IPS-11a (cell line): ENCODE data around the gene PLOD2.

Source experiments
- H3K4me3 ChIP-seq: one replicate; pipeline ENCODE4 v1.5.1; 2013; ENCODE audit warnings: low read depth, low read length, control low read depth

Gene PLOD2

DNA sequence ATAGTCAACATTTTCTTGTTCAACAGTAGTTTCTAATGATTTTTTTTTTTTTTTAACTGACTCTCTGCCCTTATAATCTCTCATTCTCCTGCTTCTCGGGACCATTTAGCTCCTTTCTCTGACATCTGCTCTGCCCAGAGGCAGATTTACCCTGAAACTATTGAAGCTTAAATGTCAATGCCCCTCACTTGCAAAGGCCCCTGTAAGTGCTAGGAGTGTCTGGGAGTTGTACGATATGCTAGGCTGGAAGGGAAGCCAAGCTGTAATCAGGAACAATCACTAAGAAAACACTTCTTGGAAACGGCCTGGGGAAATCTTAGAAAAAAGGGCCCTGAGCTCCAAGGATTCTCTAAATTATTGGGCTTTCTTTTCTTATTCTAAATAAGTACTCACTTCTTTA, 5.8 kb upstream of the PLOD2 start:
- H3K4me3 ChIP-seq = no peak overlapping the region

- H3K4me3 ChIP-seq = no peak overlapping the region
These were observed 5.4 kb upstream of the PLOD2 start for GRCh38 chr3:146166415-146166821.

- H3K4me3 ChIP-seq = no peak overlapping the region
These were observed 4.9 kb upstream of the PLOD2 start for GRCh38 chr3:146165877-146166276.

DNA sequence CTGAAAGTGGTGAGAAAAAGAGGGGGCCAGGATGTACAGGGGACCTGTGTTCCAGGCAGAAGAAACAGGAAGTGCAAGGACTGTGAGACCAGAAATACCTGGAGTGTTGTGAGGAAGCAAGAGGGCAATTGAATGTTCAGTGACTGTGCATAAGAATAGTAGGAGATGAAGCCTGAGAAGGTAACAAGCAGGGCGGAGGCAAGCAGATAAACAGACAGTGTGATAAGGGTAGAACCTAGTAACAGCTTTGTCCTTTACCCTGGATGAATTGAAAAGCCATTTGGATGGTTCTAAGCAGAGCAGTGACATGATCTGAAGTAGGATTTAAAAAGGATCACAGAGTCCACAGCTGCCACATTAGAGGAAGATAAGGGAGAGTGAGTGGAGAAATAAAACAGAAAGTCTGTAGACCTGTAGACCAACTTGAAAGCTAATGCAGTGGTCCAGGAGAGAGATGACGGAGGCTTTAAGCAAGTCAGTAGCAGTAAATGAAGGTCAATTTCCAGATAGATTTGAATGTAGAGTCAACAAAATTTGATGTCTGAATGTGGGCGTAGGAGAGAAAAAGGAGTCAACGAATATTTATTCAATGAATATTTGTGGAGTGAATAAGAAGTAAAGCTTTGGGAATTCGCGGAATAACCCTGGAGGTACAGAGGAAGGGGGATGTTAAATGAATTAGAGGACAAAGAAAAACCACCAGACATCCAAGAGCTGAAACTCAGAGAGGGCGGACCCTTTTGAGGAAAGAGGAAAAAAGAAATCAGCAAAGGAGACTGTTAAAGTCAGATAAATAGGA, 4.2 kb upstream of the PLOD2 start:
- no peak overlapping the region for H3K4me3 ChIP-seq

- H3K4me3 ChIP-seq = no peak overlapping the region
These were observed 3.5 kb upstream of the PLOD2 start for GRCh38 chr3:146164506-146164905.

GRCh38 chr3:146164071-146164470, 3.1 kb upstream of the PLOD2 start:
- no peak overlapping the region for H3K4me3 ChIP-seq

- H3K4me3 ChIP-seq = no peak overlapping the region
These were observed 2.6 kb upstream of the PLOD2 start for GRCh38 chr3:146163584-146163983.

DNA sequence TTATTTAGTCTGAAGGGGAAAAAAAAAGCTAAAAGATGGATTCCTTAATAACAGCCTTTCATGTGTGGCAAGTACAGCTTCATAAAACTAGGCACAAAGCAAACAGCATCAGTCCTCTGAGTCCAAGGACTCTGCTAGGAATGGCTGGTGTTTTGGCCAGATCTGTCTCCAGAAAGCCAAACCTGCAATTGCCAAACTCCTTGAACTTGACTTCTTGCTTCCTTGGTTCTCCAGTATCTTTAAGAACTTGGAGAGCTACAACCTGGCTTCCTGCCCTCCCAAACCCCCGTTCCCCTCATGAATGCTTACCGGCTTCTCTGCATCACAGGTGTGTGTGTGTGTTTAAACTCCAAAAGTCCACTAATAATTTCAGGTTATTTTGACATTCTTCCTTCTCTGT, 1.6 kb upstream of the PLOD2 start:
- no peak overlapping the region for H3K4me3 ChIP-seq

- H3K4me3 ChIP-seq = peak overlapping the region; percentile 74
These were observed 649 bp upstream of the PLOD2 start for GRCh38 chr3:146161663-146162002.

DNA sequence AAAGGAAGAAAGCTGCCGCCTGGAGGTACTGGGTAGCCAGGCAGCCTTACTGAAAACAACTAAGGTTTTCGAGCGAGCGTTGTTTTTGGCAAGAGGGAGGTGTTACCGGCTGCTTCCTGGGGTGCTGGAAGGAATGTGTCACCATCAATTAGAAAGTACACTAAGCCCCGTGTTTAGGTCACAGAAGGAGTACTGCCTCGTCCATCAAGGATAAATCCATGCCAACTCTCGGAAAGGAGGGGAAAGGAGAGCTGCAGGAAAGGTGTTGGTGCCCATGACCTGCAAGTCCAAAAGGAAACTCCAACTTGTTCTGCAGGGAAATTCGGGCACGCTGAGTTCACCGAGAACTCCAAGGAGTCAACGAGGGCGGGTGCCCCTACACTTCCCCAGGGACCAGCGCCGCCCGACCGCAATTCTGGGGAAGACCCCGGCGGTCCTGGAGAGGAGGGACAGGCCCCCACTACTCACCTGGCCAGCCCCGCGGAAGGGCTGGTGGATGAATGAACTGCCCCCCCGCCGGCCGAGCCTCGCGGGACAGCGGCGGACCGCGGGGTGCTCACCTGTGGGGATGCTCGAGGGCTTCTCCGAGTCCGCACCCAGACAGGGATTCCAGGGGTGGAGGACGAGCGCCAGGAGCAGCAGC, 542 bp downstream of the PLOD2 start:
- peak overlapping the region; percentile 74 for H3K4me3 ChIP-seq

GRCh38 chr3:146159616-146160320, 1.2 kb downstream of the PLOD2 start:
- H3K4me3 ChIP-seq = peak overlapping the region; percentile 74

- H3K4me3 ChIP-seq = no peak overlapping the region
These were observed 1.9 kb downstream of the PLOD2 start for GRCh38 chr3:146159037-146159436.

DNA sequence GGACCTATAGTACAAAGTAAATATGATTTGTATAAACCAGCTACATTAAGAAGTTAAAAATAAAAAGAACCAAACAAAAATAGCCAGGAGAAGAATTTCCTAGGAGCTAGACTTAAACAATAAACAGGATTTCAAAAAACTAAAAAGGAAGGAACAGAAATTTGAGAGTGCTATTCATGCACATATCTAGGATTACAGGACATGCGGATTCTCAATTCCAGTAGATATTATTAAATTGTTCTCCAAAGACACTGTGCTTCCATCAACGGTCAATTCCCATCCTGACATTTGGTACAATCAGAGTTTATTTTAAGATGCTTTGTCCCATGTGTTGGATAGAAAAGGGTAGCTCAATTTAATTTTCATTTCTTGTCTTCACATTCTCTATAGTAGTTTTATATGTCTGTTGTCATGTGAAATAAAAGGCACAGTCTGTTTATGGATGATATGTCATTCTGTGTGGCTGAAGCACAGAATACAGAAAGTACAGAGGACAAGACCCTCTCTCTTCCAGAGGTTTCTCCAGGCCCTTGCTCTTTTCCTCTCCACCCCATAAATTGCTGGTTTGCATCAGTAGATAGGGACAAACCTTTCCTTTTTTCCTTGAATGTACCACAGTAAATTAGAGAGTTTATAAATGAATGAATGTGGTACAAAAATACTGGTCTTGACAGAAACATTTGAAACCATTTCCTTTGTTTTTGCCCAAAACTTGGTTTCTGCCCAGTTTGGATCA, 3.5 kb downstream of the PLOD2 start:
- H3K4me3 ChIP-seq = no peak overlapping the region

GRCh38 chr3:146156666-146157314, 4.2 kb downstream of the PLOD2 start:
- H3K4me3 ChIP-seq = no peak overlapping the region

DNA sequence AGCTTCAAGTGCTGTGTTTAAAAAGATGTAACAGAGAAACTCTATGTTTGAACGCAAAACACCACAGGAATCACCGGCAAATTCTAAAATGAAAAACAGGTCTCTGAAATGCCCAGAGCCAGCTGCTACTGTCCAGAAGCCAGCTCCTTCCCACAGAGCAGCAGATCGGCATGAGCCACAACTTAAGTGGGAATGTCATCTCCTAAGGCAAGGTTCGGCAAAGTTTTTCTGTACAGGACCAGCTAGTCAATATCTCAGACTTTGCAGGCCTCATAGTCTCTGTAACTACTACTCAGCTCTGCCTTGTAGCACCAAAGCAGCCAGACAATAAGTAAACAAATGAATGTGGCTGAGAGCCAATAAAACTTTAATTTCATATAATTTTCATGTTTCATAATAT, 4.9 kb downstream of the PLOD2 start:
- H3K4me3 ChIP-seq = no peak overlapping the region

DNA sequence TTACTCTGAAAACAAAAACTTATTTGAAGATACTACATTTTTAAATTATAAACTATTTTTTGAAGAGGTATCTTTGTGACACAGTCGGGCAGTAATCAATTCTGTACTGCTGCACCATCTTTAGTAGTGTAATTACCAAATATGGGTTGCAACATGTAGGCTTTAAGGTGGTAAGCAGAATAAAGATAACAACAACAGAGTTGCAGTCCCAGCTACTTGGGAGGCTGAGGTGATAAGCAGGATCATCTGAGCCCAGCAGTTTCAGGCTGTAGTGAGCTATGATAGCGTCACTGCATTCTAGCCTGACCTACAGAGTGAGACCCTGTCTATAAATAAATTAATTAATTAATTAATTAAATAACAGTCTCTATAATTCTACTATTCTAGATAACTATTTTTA, 6.0 kb downstream of the PLOD2 start:
- H3K4me3 ChIP-seq = no peak overlapping the region

- no peak overlapping the region for H3K4me3 ChIP-seq
These were observed 6.7 kb downstream of the PLOD2 start for GRCh38 chr3:146154316-146154715.

GRCh38 chr3:146153429-146153828, 7.6 kb downstream of the PLOD2 start:
- H3K4me3 ChIP-seq = no peak overlapping the region

- H3K4me3 ChIP-seq = no peak overlapping the region
These were observed 8.2 kb downstream of the PLOD2 start for GRCh38 chr3:146152834-146153233.

DNA sequence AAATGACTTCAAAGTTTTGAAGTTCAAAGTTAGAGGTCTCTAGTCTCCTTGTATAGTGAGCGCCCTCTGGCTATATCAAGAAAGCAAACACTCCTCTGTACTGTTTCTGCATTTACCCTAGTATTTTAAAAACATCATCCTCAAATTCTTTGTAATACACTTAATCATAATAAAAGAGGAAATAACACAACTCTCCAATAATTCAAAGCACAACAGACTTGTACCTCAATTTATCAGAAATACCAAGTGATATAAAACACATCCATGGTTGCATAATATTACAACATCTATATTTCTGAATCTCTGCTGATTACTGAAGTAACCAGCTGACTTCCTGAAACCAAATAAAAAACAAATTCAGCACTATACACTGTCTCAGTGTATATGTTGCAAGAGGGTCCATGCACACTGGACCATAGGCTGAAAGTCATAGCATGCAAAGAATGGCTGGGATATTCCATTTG, 12.5 kb downstream of the PLOD2 start:
- H3K4me3 ChIP-seq = no peak overlapping the region

DNA sequence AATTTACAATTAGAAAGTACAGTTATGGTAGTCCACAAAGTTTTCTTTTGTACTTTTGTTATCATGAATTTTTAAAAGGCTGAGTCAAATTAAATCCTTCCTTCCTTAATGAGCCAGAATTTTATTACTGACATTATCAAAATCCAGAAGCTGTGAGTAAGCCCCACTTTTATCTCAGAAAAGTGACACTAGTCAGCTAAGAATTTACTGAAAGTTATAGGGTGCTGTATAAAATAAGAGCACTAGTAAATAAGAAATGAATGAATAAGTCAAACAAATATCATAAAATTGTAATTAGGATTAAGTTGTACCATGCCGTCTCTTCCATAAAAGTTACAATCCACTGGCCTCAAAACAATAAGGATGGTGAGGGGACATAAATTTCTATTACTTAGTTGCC, 15.3 kb downstream of the PLOD2 start:
- H3K4me3 ChIP-seq = no peak overlapping the region
